Right lobe of liver (tissue), 6 donors: ENCODE measurements around the gene MTMR11. TPM values are rescaled to one million over a fixed set of nuclear protein-coding genes. Genes with fewer than 3 reads are reported as not detected.
A peak's percentile ranks its signal among the peaks of the same experiment; 100 is the strongest.

Source experiments
- ATAC-seq, 4 donors: fragments of 200-7000 bp; cut with Tn5 transposase; one replicate each; pipeline ENCODE4 v1.9.1; 2020; ENCODE audit warnings: mild to moderate bottlenecking in 4 of 4, moderate library complexity in 4 of 4
- DNase-seq, 3 donors: peaks; one replicate each; pipeline ENCODE4 v3.0.0-alpha.2; 2020
- H3K27ac ChIP-seq, 3 donors: fragments of 200-600 bp; one replicate each; pipeline ENCODE4 v1.8.0; 2022
- H3K27me3 ChIP-seq, 2 donors: fragments of 200-600 bp; one replicate each; pipeline ENCODE4 v1.8.0; 2022
- H3K36me3 ChIP-seq, 4 donors: fragments of 200-600 bp; sonication (generic) in 1 of 4; one replicate each; pipeline versions ENCODE4 v1.5.1 to v1.8.0; 2017 to 2022; ENCODE audit warnings: control low read depth in 1 of 4
- H3K4me1 ChIP-seq, 4 donors: fragments of 200-600 bp; sonication (generic) in 1 of 4; one replicate each; pipeline versions ENCODE4 v1.5.1 to v1.8.0; 2017 to 2022; ENCODE audit warnings: control low read depth in 1 of 4
- H3K4me3 ChIP-seq, 3 donors: fragments of 200-600 bp; one replicate each; pipeline ENCODE4 v1.8.0; 2022
- H3K9me3 ChIP-seq, 4 donors: fragments of 200-600 bp; sonication (generic) in 1 of 4; one replicate each; pipeline versions ENCODE4 v1.5.1 to v1.8.0; 2017 to 2022; ENCODE audit warnings: control low read depth in 1 of 4
- CTCF ChIP-seq, 4 donors: fragments of 200-600 bp in 3 of 4; fragments of 450-650 bp in 1 of 4; IDR thresholded peaks; one replicate each; pipeline versions ENCODE4 v1.5.1 to v1.8.0; 2016 to 2022; ENCODE audit warnings: antibody characterized with exemption in 4 of 4, mild to moderate bottlenecking in 2 of 4
- POLR2A ChIP-seq: fragments of 450-650 bp; IDR thresholded peaks from one replicate; pipeline ENCODE4 v1.6.1; 2017; ENCODE audit warnings: antibody characterized with exemption, mild to moderate bottlenecking
- WGBS: methylation state at CpG from one replicate; pipeline ENCODE4 v1.1.6; 2018; ENCODE audit warnings: low coverage, low lambda C conversion rate; ENCODE audit not compliant: insufficient coverage; ENCODE audit errors: missing lambda C conversion rate; 5-methylcytosine and 5-hydroxymethylcytosine counted together
- intact Hi-C, 2 donors: fragments of 100-400 bp; cut with DNase I; formaldehyde crosslinking; loops; one replicate each; pipeline versions ENCODE4 v1.11.2 to v1.14.1; 2022
- total RNA-seq, 6 experiments: library from RNA; depleted of rRNA in 2 of 6; stranded (reverse); fragments of >200 nt in 2 of 6; fragmentation: NEBNext Ultra II Directional in 3 of 6; extraction: Animal tissue kit (Norgen Biotek cat#: 25700) in 3 of 6; gene quantifications; one replicate each; pipeline versions ENCODE4 v1.1.0 to v1.2.4, GENCODE V29; 2016 to 2023
- donor health status: DM: no; HTN: yes; CAD: no.
- donor health status: DM: no; HTN: no; CAD: no.
- donor health status: DM: no; HTN: no; CAD: no.
- donor health status: DM: no; HTN: yes; CAD: no.
- donor health status: DM: no; HTN: yes; CAD: no.

Gene MTMR11
- total RNA-seq, 6 experiments from 2014 or later = 0.97 to 7.1 (median 3.6) TPM

- intact Hi-C loops = loop anchor here in 1 of 2 donors (10.0 kb wide), 1 partner anchor 88 kb away; no protein-coding TSS in a partner anchor
- Histone ChIP-seq H3K9me3 (no peaks in the 10 kb centered on the region), H3K4me1 (peaks cover 0 to 39% (median 6%) of the 10 kb centered on the region in 4 donors), H3K27ac (no peak overlapping the region), H3K27me3 (no peaks in the 10 kb centered on the region), H3K4me3 (no peak overlapping the region), H3K36me3 (peaks cover 0 to 42% (median 22%) of the 10 kb centered on the region in 4 donors)
- peak in 1 of 4 donors; percentile 52 for ATAC-seq
- 59% methylated on average over 2 of the region's 3 CpGs for WGBS
- no peak for TF ChIP-seq POLR2A
- no peak for TF ChIP-seq CTCF (IDR thresholded peaks at IDR 0.05)
- no peak for DNase-seq
Observed at GRCh38 chr1:149967041-149967440, 30.4 kb upstream of the MTMR11 start.

GRCh38 chr1:149966405-149966804 is 29.7 kb upstream of the MTMR11 start:
- Histone ChIP-seq H3K27me3 (no peaks in the 10 kb centered on the region), H3K27ac (peak overlapping the region in 1 of 3 donors; percentile 61), H3K36me3 (peaks cover 0 to 41% (median 21%) of the 10 kb centered on the region in 4 donors), H3K9me3 (no peaks in the 10 kb centered on the region), H3K4me1 (peaks cover 0 to 44% (median 7%) of the 10 kb centered on the region in 4 donors), H3K4me3 (no peak overlapping the region)
- DNase-seq (no peak), ATAC-seq (no peak)
- TF ChIP-seq POLR2A (no peak), CTCF (IDR thresholded peaks at IDR 0.05) (no peak)
- WGBS = 62% methylated on average over 1 of the region's 1 CpG
- intact Hi-C loops = loop anchor here in 1 of 2 donors (10.0 kb wide), 1 partner anchor 88 kb away; no protein-coding TSS in a partner anchor

- H3K9me3 ChIP-seq = no peaks in the 10 kb centered on the region
- peaks cover 0 to 33% (median 16%) of the 10 kb centered on the region in 4 donors for H3K36me3 ChIP-seq
- H3K4me3 ChIP-seq = no peak overlapping the region
- H3K27me3 ChIP-seq = no peaks in the 10 kb centered on the region
- peak overlapping the region in 2 of 3 donors; percentile 1 to 61 for H3K27ac ChIP-seq
- ATAC-seq (peak; percentile 60 to 73 (median 64)), DNase-seq (no peak)
- TF ChIP-seq CTCF (IDR thresholded peaks at IDR 0.05) (no peak), POLR2A (peak; percentile 13)
- intact Hi-C loops = loop anchor here in 1 of 2 donors (10.0 kb wide), 1 partner anchor 89 kb away; no protein-coding TSS in a partner anchor
- whole genome bisulfite sequencing = 7% methylated on average over 3 of the region's 3 CpGs
- H3K4me1 ChIP-seq = peaks cover 0 to 44% (median 7%) of the 10 kb centered on the region in 4 donors
Observed at GRCh38 chr1:149965440-149965839, 28.8 kb upstream of the MTMR11 start.

GRCh38 chr1:149963358-149963757 is 26.7 kb upstream of the MTMR11 start:
- WGBS = 23% methylated on average over 3 of the region's 3 CpGs
- H3K9me3 ChIP-seq = no peaks in the 10 kb centered on the region
- DNase-seq (no peak), ATAC-seq (peak; percentile 10 to 71 (median 64))
- H3K27me3 ChIP-seq = no peaks in the 10 kb centered on the region
- TF ChIP-seq CTCF (IDR thresholded peaks at IDR 0.05) (no peak), POLR2A (no peak)
- H3K4me1 ChIP-seq = peaks cover 0 to 44% (median 7%) of the 10 kb centered on the region in 4 donors
- H3K36me3 ChIP-seq = peaks cover 0 to 32% (median 16%) of the 10 kb centered on the region in 4 donors
- H3K27ac ChIP-seq = peak overlapping the region in 2 of 3 donors; percentile 59 to 77
- no peak overlapping the region for H3K4me3 ChIP-seq
- intact Hi-C loops = loop anchor here in 1 of 2 donors (10.0 kb wide), 1 partner anchor 91 kb away; no protein-coding TSS in a partner anchor
